Loucy (cell line): ENCODE results near the gene NCOA6.

Experiments
- CTCF ChIP-seq: fragments of 200-600 bp; sonication (generic); conservative IDR thresholded peaks from 2 replicates; pipeline ENCODE4 v1.5.1; 2014; ENCODE audit warnings: mild to moderate bottlenecking, antibody characterized with exemption, low read length
- EZH2phosphoT487 ChIP-seq: fragments of 200-600 bp; IDR thresholded peaks from 2 replicates; pipeline ENCODE4 v1.6.1; 2018; ENCODE audit warnings: antibody characterized with exemption, mild to moderate bottlenecking, moderate library complexity, borderline replicate concordance

GRCh38 chr20:34744847-34745246 lies 80.6 kb downstream of the NCOA6 start:
- TF ChIP-seq CTCF (no peak), EZH2phosphoT487 (no peak)
